Endothelial cell (in vitro differentiated cells): ENCODE measurements around the gene CEP295NL. TPM values are rescaled to one million over a fixed set of nuclear protein-coding genes. Genes with fewer than 3 reads are reported as not detected.
A peak's percentile ranks its signal among the peaks of the same experiment; 100 is the strongest.

Experiments used
- DNase-seq: peaks from one replicate; pipeline ENCODE4 v3.0.0; 2021; ENCODE audit warnings: low spot score
- H3K27ac Mint-ChIP-seq: one replicate; pipeline ENCODE4 v1.8.0; 2021; ENCODE audit warnings: mixed read lengths, inconsistent platforms; ENCODE audit not compliant: unreplicated experiment
- H3K27me3 Mint-ChIP-seq: one replicate; pipeline ENCODE4 v1.8.0; 2021; ENCODE audit warnings: mild to moderate bottlenecking, moderate library complexity, mixed read lengths, inconsistent platforms; ENCODE audit not compliant: unreplicated experiment
- H3K36me3 Mint-ChIP-seq: one replicate; pipeline ENCODE4 v1.8.0; 2021; ENCODE audit warnings: mild to moderate bottlenecking, low read depth, mixed read lengths, inconsistent platforms; ENCODE audit not compliant: unreplicated experiment
- H3K4me1 Mint-ChIP-seq: one replicate; pipeline ENCODE4 v1.8.0; 2021; ENCODE audit warnings: mild to moderate bottlenecking, mixed read lengths, inconsistent platforms; ENCODE audit not compliant: unreplicated experiment
- H3K4me3 Mint-ChIP-seq: one replicate; pipeline ENCODE4 v1.8.0; 2021; ENCODE audit warnings: mild to moderate bottlenecking, mixed read lengths, inconsistent platforms; ENCODE audit not compliant: unreplicated experiment
- H3K9me3 Mint-ChIP-seq: one replicate; pipeline ENCODE4 v1.8.0; 2021; ENCODE audit warnings: mixed read lengths, inconsistent platforms; ENCODE audit not compliant: unreplicated experiment
- total RNA-seq: library from RNA; stranded (reverse); fragmentation: NEBNext Ultra II Directional; extraction: Animal tissue kit (Norgen Biotek cat#: 25700); gene quantifications from one replicate; pipeline ENCODE4 v1.2.1, GENCODE V29; 2021; ENCODE audit not compliant: unreplicated experiment
- TF ChIP-seq, protein P1 (sequence below): fragments of 200-600 bp; sonication (generic); IDR thresholded peaks from one replicate; pipeline ENCODE4 v1.5.0; 2021; ENCODE audit warnings: antibody characterized with exemption; ENCODE audit not compliant: unreplicated experiment

Gene CEP295NL
- total RNA-seq, 1 donor from 2014 or later = 1.4 TPM

- Mint-ChIP-seq H3K4me3 (no peak overlapping the region), H3K27ac (no peak overlapping the region), H3K36me3 (no peaks in the 10 kb centered on the region), H3K4me1 (peaks cover 12% of the 10 kb centered on the region), H3K9me3 (no peaks in the 10 kb centered on the region), H3K27me3 (peaks cover 8% of the 10 kb centered on the region)
- TF ChIP-seq, protein P1, sequence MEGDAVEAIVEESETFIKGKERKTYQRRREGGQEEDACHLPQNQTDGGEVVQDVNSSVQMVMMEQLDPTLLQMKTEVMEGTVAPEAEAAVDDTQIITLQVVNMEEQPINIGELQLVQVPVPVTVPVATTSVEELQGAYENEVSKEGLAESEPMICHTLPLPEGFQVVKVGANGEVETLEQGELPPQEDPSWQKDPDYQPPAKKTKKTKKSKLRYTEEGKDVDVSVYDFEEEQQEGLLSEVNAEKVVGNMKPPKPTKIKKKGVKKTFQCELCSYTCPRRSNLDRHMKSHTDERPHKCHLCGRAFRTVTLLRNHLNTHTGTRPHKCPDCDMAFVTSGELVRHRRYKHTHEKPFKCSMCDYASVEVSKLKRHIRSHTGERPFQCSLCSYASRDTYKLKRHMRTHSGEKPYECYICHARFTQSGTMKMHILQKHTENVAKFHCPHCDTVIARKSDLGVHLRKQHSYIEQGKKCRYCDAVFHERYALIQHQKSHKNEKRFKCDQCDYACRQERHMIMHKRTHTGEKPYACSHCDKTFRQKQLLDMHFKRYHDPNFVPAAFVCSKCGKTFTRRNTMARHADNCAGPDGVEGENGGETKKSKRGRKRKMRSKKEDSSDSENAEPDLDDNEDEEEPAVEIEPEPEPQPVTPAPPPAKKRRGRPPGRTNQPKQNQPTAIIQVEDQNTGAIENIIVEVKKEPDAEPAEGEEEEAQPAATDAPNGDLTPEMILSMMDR = no peak
- DNase-seq = no peak
These were observed 27.1 kb upstream of the CEP295NL start for GRCh38 chr17:78929908-78930775.

DNA sequence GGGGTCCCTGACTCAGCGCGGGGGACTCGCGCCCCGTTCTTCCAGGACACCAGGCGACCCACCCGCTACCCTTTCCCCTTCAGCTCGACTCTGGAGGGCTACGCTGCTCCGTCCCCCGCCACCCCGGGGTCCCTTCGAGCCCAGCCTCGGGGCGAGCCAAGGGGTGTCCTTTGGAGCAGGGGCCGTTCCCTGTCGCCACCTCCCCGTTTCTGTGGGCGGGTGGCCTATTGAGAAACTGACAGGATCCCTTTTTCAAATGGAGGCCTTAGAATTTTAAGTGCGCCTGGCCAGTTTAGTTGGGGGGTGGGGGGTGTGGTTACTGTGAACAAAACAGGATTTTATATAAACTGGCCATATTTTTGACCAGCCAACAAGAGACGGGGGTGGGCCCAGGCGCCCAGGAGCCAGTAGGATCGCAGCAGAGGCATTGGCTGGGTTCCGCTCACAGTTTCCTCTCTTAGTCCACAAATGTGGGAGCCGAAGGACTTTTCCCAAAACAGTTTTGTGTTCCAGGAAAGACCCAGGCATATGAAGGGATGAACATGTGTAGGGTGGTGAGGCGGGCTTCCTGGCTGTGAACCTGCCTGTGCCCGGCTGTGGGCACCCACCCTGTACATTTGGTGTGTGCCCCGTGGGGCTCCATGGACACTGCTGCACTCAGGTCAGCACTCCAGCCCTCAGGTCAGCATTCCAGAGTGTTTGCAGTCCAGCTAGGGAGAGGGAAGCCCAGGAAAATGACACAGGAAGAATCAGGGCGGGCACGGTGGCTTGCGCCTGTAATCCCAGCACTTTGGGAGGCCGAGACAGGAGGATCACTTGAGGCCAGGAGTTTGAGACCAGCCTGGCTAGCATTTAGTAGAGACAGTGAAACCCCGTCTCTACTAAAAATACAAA, 22.9 kb upstream of the CEP295NL start:
- TF ChIP-seq, protein P1 = no peak
- peak overlapping the region; percentile 78 for H3K4me3 Mint-ChIP-seq
- no peaks in the 10 kb centered on the region for H3K9me3 Mint-ChIP-seq
- no peak overlapping the region for H3K27ac Mint-ChIP-seq
- peaks cover 11% of the 10 kb centered on the region for H3K4me1 Mint-ChIP-seq
- peak; percentile 51 for DNase-seq
- no peaks in the 10 kb centered on the region for H3K36me3 Mint-ChIP-seq
- H3K27me3 Mint-ChIP-seq = peaks cover 7% of the 10 kb centered on the region

- no peak within 1 kb of the TSS for H3K27ac Mint-ChIP-seq
- no peaks in the 10 kb centered on the region for H3K9me3 Mint-ChIP-seq
- peaks cover 11% of the 10 kb centered on the region for H3K4me1 Mint-ChIP-seq
- peaks cover 9% of the 10 kb centered on the region for H3K27me3 Mint-ChIP-seq
- TF ChIP-seq, protein P1 = peak; percentile 54
- DNase-seq = peak; percentile 84
- no peaks in the 10 kb centered on the region for H3K36me3 Mint-ChIP-seq
- peak within 1 kb of the TSS; percentile 78 for H3K4me3 Mint-ChIP-seq
These were observed 22.2 kb upstream of the CEP295NL start, which contains the start of gene TIMP2 for GRCh38 chr17:78925234-78925633. TSS of gene TIMP2 (minus strand) at chr17:78925387. CDS start at chr17:78925088, 299 bp downstream.

DNA sequence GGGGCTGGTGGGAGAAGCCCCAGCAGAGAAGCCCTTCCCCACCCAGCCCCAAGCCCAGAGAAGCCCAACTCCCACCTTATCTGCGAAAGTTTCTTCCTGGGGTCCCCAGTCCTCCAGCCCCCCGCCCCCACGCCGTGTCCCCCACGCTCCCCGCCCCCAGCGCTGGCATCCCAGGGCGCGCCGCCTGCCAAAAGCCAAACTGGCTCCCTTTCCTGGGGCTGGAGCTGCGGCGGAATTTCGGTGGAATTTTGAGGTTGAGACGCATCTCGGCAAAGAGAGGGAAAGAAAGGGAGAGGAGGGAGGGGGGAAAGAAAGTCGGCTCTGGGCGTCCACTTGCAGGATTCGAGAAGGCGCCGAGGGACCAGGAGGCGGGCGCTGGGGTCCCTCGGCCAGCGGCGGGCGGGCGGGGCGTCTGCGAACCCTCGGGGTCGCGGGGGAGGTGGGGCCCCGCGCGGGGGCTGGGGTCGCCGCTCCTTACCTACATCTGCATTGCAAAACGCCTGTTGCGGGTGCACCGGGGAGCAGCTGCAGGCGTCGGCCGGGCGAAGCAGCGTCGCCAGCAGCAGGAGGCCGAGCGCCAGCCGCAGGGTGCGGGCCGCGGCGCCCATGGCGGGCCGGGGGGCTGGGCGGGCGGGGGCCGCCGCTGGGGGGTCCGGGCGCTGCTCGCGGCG, 21.6 kb upstream of the CEP295NL start:
- Mint-ChIP-seq H3K4me1 (peaks cover 11% of the 10 kb centered on the region), H3K27me3 (peaks cover 9% of the 10 kb centered on the region), H3K9me3 (no peaks in the 10 kb centered on the region), H3K36me3 (no peaks in the 10 kb centered on the region), H3K4me3 (peak overlapping the region; percentile 42), H3K27ac (no peak overlapping the region)
- peak; percentile 18 for DNase-seq
- TF ChIP-seq, protein P1 = no peak
